ENCODE measurements around the gene PZP.

Gene PZP

GRCh38 chr12:9204380-9204779, 3.8 kb downstream of the PZP start:
- H3K4me3 ChIP-seq (ENCODE audit: low read length, poor library complexity, severe bottlenecking): no peak overlapping the region
- no peaks in the 10 kb centered on the region for H3K4me1 ChIP-seq (ENCODE audit: insufficient read depth, low read length, poor library complexity, severe bottlenecking)
- H4K20me1 ChIP-seq (ENCODE audit: insufficient read depth, low read length, poor library complexity, severe bottlenecking): no peaks in the 10 kb centered on the region
- H3K79me2 ChIP-seq (ENCODE audit: insufficient read depth, low read length): no peaks in the 10 kb centered on the region
- H3K9me2 ChIP-seq (replicated peaks; ENCODE audit: low read depth, low read length): no peaks in the 10 kb centered on the region
- H3K9ac ChIP-seq (ENCODE audit: low read depth, low read length, poor library complexity, severe bottlenecking): no peak overlapping the region
- H3K27me3 ChIP-seq (ENCODE audit: insufficient read depth, low read length, poor library complexity, severe bottlenecking): no peaks in the 10 kb centered on the region
- H2AFZ ChIP-seq (ENCODE audit: low read length): no peak overlapping the region
- H3K36me3 ChIP-seq (ENCODE audit: insufficient read depth, low read length): no peaks in the 10 kb centered on the region
- H3K4me2 ChIP-seq (ENCODE audit: low read depth, low read length, poor library complexity, severe bottlenecking): no peak overlapping the region
- H3F3A ChIP-seq (ENCODE audit: low read depth): no peaks in the 10 kb centered on the region
- TF ChIP-seq CTCF (conservative IDR thresholded peaks at IDR 0.05; ENCODE audit: low read length) (no peak), EZH2phosphoT487 (IDR thresholded peaks at IDR 0.05; ENCODE audit: borderline replicate concordance) (no peak)
- H3K9me3 ChIP-seq (ENCODE audit: insufficient read depth, low read depth, low read length): no peaks in the 10 kb centered on the region

- no peak overlapping the region for H3K4me2 ChIP-seq (ENCODE audit: low read depth, low read length, poor library complexity, severe bottlenecking)
- H3K9me2 ChIP-seq (replicated peaks; ENCODE audit: low read depth, low read length): no peaks in the 10 kb centered on the region
- H3F3A ChIP-seq (ENCODE audit: low read depth): no peaks in the 10 kb centered on the region
- H2AFZ ChIP-seq (ENCODE audit: low read length): no peak overlapping the region
- H4K20me1 ChIP-seq (ENCODE audit: insufficient read depth, low read length, poor library complexity, severe bottlenecking): no peaks in the 10 kb centered on the region
- no peaks in the 10 kb centered on the region for H3K36me3 ChIP-seq (ENCODE audit: insufficient read depth, low read length)
- H3K9me3 ChIP-seq (ENCODE audit: insufficient read depth, low read depth, low read length): no peaks in the 10 kb centered on the region
- H3K4me3 ChIP-seq (ENCODE audit: low read length, poor library complexity, severe bottlenecking): no peak overlapping the region
- TF ChIP-seq EZH2phosphoT487 (IDR thresholded peaks at IDR 0.05; ENCODE audit: borderline replicate concordance): no peak
- TF ChIP-seq CTCF (conservative IDR thresholded peaks at IDR 0.05; ENCODE audit: low read length): no peak
- H3K27me3 ChIP-seq (ENCODE audit: insufficient read depth, low read length, poor library complexity, severe bottlenecking): no peaks in the 10 kb centered on the region
- no peaks in the 10 kb centered on the region for H3K4me1 ChIP-seq (ENCODE audit: insufficient read depth, low read length, poor library complexity, severe bottlenecking)
- no peaks in the 10 kb centered on the region for H3K79me2 ChIP-seq (ENCODE audit: insufficient read depth, low read length)
- H3K9ac ChIP-seq (ENCODE audit: low read depth, low read length, poor library complexity, severe bottlenecking): no peak overlapping the region
Observed at GRCh38 chr12:9198012-9198411, 10.2 kb downstream of the PZP start.

GRCh38 chr12:9184276-9184675, 23.9 kb downstream of the PZP start:
- TF ChIP-seq CTCF (conservative IDR thresholded peaks at IDR 0.05; ENCODE audit: low read length) (no peak), EZH2phosphoT487 (IDR thresholded peaks at IDR 0.05; ENCODE audit: borderline replicate concordance) (no peak)
- H3K9me3 ChIP-seq (ENCODE audit: insufficient read depth, low read depth, low read length): no peaks in the 10 kb centered on the region
- H2AFZ ChIP-seq (ENCODE audit: low read length): peak overlapping the region; percentile 47
- no peaks in the 10 kb centered on the region for H3K36me3 ChIP-seq (ENCODE audit: insufficient read depth, low read length)
- peaks cover 32% of the 10 kb centered on the region for H3K4me1 ChIP-seq (ENCODE audit: insufficient read depth, low read length, poor library complexity, severe bottlenecking)
- H3K9me2 ChIP-seq (replicated peaks; ENCODE audit: low read depth, low read length): no peaks in the 10 kb centered on the region
- H3K27me3 ChIP-seq (ENCODE audit: insufficient read depth, low read length, poor library complexity, severe bottlenecking): no peaks in the 10 kb centered on the region
- no peaks in the 10 kb centered on the region for H4K20me1 ChIP-seq (ENCODE audit: insufficient read depth, low read length, poor library complexity, severe bottlenecking)
- H3K4me2 ChIP-seq (ENCODE audit: low read depth, low read length, poor library complexity, severe bottlenecking): peak overlapping the region; percentile 68
- peak overlapping the region; percentile 30 for H3K9ac ChIP-seq (ENCODE audit: low read depth, low read length, poor library complexity, severe bottlenecking)
- peak overlapping the region; percentile 45 for H3K4me3 ChIP-seq (ENCODE audit: low read length, poor library complexity, severe bottlenecking)
- no peaks in the 10 kb centered on the region for H3K79me2 ChIP-seq (ENCODE audit: insufficient read depth, low read length)
- H3F3A ChIP-seq (ENCODE audit: low read depth): 0 out of 2 replicates have a peak, but pooled peaks cover 5% of the 10 kb centered on the region
